Measurements from ENCODE around the gene HS3ST6. TPM values are rescaled to one million over a fixed set of nuclear protein-coding genes. Genes with fewer than 3 reads are reported as not detected.
"Not testable (repeated sequence)": the region's sequence is repeated elsewhere in the genome, so short reads cannot be mapped to it uniquely, and the experiment has no call there.

HS3ST6 gene
- total RNA-seq, 1 experiment from 2014 or later: not detected

DNA sequence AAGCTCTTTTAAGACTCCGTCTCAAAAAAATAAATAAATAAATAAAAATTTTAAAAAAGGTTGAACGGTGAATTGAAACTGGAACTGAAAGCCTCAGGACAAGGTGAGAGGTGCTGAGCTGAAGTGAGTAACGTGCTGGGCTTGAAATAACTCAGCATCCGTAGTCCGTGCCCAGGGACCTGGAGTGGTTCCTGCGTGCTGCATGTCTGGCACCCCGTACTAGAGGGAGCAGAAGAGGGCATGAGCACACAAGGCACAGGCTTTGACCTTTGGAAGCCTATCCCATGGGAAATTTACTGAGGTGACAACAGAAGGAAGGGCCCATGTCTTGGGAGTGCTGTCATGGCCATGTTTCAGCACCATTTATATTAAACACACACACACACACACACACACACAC lies 41.7 kb downstream of the HS3ST6 start:
- no peaks in the 10 kb centered on the region for H3K9me3 Mint-ChIP-seq (ENCODE audit: unreplicated experiment)
- H3K27me3 Mint-ChIP-seq (ENCODE audit: insufficient read depth, unreplicated experiment): no peaks in the 10 kb centered on the region
- no peak overlapping the region for H3K27ac Mint-ChIP-seq (ENCODE audit: unreplicated experiment)
- TF ChIP-seq, protein P1, sequence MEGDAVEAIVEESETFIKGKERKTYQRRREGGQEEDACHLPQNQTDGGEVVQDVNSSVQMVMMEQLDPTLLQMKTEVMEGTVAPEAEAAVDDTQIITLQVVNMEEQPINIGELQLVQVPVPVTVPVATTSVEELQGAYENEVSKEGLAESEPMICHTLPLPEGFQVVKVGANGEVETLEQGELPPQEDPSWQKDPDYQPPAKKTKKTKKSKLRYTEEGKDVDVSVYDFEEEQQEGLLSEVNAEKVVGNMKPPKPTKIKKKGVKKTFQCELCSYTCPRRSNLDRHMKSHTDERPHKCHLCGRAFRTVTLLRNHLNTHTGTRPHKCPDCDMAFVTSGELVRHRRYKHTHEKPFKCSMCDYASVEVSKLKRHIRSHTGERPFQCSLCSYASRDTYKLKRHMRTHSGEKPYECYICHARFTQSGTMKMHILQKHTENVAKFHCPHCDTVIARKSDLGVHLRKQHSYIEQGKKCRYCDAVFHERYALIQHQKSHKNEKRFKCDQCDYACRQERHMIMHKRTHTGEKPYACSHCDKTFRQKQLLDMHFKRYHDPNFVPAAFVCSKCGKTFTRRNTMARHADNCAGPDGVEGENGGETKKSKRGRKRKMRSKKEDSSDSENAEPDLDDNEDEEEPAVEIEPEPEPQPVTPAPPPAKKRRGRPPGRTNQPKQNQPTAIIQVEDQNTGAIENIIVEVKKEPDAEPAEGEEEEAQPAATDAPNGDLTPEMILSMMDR (IDR thresholded peaks at IDR 0.05; ENCODE audit: insufficient read depth in 1 of 2, low read depth in 1 of 2, low read length in 1 of 2, severe bottlenecking in 1 of 2, unreplicated experiment in 1 of 2): no peak
- H3K4me3 ChIP-seq (ENCODE audit: low read depth, low read length): no peak overlapping the region
- ChIA-PET POLR2A (no interaction called here), CTCF (interaction anchor here (0.9 kb wide), 1 partner anchor 53 kb away, joined by 4 read pairs; no protein-coding TSS in a partner anchor)
- H3K36me3 ChIP-seq (ENCODE audit: control insufficient read depth, insufficient read depth, low read length): no peaks in the 10 kb centered on the region
- H3K9me3 ChIP-seq: no peaks in the 10 kb centered on the region
- no peak overlapping the region for H3K4me3 Mint-ChIP-seq (ENCODE audit: unreplicated experiment)
- H3K36me3 Mint-ChIP-seq (ENCODE audit: insufficient read depth, unreplicated experiment): peaks cover 5% of the 10 kb centered on the region
- H3K27me3 ChIP-seq (replicated peaks; ENCODE audit: control insufficient read depth, insufficient read depth, low read length): no peaks in the 10 kb centered on the region; the same call in 1 of the 2 replicates
- H3K4me1 Mint-ChIP-seq (ENCODE audit: low read depth, unreplicated experiment): no peaks in the 10 kb centered on the region
- no peak for DNase-seq
- intact Hi-C loops (cut with micrococcal nuclease; ENCODE audit: unreplicated experiment): no loop called here
- no peaks in the 10 kb centered on the region for H3K4me1 ChIP-seq
- no TSS peak for BruUV-seq (replicated peaks)

DNA sequence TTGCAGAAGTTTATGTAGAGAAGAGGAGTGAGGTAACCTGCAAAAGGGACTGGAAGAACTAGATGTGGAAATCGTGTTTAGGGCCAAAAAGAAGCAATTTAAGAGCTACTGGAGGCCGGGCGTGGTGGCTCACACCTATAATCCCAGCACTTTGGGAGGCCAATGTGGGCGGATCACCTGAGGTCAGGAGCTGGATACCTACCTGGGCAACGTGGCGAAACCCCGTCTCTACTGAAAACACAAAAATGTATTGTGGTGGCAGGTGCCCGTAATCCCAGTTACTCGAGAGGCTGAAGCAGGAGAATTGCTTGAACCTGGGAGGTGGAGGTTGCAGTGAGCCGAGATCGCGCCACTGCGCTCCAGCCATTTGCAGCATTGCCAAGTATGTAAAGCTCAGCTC lies 42.1 kb downstream of the HS3ST6 start:
- H3K9me3 Mint-ChIP-seq (ENCODE audit: unreplicated experiment); DNase-seq; intact Hi-C loops (cut with micrococcal nuclease; ENCODE audit: unreplicated experiment); H3K9me3 ChIP-seq; H3K36me3 Mint-ChIP-seq (ENCODE audit: insufficient read depth, unreplicated experiment); H3K4me1 Mint-ChIP-seq (ENCODE audit: low read depth, unreplicated experiment); H3K27ac Mint-ChIP-seq (ENCODE audit: unreplicated experiment); H3K4me3 Mint-ChIP-seq (ENCODE audit: unreplicated experiment); H3K36me3 ChIP-seq (ENCODE audit: control insufficient read depth, insufficient read depth, low read length); H3K4me3 ChIP-seq (ENCODE audit: low read depth, low read length); H3K4me1 ChIP-seq; H3K27me3 ChIP-seq (replicated peaks; ENCODE audit: control insufficient read depth, insufficient read depth, low read length); BruUV-seq (replicated peaks); POLR2A ChIA-PET; H3K27me3 Mint-ChIP-seq (ENCODE audit: insufficient read depth, unreplicated experiment): not testable (repeated sequence)
- CTCF ChIA-PET: interaction anchor here (0.9 kb wide), 1 partner anchor 53 kb away, joined by 4 read pairs; no protein-coding TSS in a partner anchor

DNA sequence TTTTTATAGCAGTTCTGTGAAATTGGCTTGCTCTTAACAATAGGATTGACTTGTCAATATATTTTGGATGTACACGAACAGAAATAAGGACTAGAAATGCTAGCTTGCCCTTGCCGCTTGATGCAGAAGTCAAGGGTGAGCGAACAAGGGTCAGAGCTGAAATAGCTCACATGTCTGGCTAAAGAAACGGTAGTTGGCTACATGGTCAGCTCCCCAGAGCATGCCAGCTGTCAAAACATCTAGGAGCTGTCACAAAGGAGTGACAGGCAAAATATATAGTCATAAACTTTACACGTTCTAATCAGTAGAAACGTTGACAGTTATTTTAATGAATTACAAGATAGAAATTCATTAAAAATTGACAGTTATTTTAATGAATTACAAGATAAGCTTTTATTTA lies 43.4 kb downstream of the HS3ST6 start:
- Histone ChIP-seq H3K27me3 (replicated peaks; ENCODE audit: control insufficient read depth, insufficient read depth, low read length) (no peaks in the 10 kb centered on the region; the same call in 1 of the 2 replicates), H3K9me3 (no peaks in the 10 kb centered on the region), H3K4me1 (no peaks in the 10 kb centered on the region; the same call in 1 of the 2 replicates), H3K36me3 (ENCODE audit: control insufficient read depth, insufficient read depth, low read length) (no peaks in the 10 kb centered on the region), H3K4me3 (ENCODE audit: low read depth, low read length) (no peak overlapping the region)
- Mint-ChIP-seq H3K9me3 (ENCODE audit: unreplicated experiment) (no peaks in the 10 kb centered on the region), H3K36me3 (ENCODE audit: insufficient read depth, unreplicated experiment) (peaks cover 5% of the 10 kb centered on the region), H3K4me3 (ENCODE audit: unreplicated experiment) (no peak overlapping the region), H3K27ac (ENCODE audit: unreplicated experiment) (no peak overlapping the region), H3K27me3 (ENCODE audit: insufficient read depth, unreplicated experiment) (no peaks in the 10 kb centered on the region), H3K4me1 (ENCODE audit: low read depth, unreplicated experiment) (peaks cover 7% of the 10 kb centered on the region)
- CTCF ChIA-PET: no interaction called here
- intact Hi-C loops (cut with micrococcal nuclease; ENCODE audit: unreplicated experiment): no loop called here
- BruUV-seq (replicated peaks): no TSS peak
- POLR2A ChIA-PET: no interaction called here
- TF ChIP-seq, protein P1 (IDR thresholded peaks at IDR 0.05; ENCODE audit: insufficient read depth in 1 of 2, low read depth in 1 of 2, low read length in 1 of 2, severe bottlenecking in 1 of 2, unreplicated experiment in 1 of 2): no peak
- no peak for DNase-seq

All from Caco-2 (cell line).